AG04449 (cell line): ENCODE data around the gene PIPOX.

Source experiments
- CTCF ChIA-PET: fragments of 350-600 bp; formaldehyde crosslinking; extraction: SDS; loops from one replicate; lab custom pipeline; 2021; ENCODE audit warnings: antibody characterized with exemption; lab: Yijun Ruan, JAX
- POLR2A ChIA-PET: fragments of 400-600, 350-600 bp; formaldehyde crosslinking; extraction: SDS; loops from one replicate; lab custom pipeline; 2020; ENCODE audit warnings: antibody characterized with exemption, inconsistent platforms; lab: Yijun Ruan, JAX
- DNase-seq: peaks from one replicate; pipeline ENCODE4 v3.0.0-alpha.2; 2010; ENCODE audit warnings: low read depth, low spot score
- H3K4me3 ChIP-seq: 2 replicates; pipeline ENCODE4 v1.5.1; 2011; ENCODE audit warnings: low read depth, mild to moderate bottlenecking, control low read depth, low read length
- CTCF ChIP-seq: IDR thresholded peaks from one replicate; pipeline ENCODE4 v1.5.1; 2011; ENCODE audit warnings: mild to moderate bottlenecking, moderate library complexity, low read length, control low read depth, inconsistent platforms; ENCODE audit not compliant: insufficient read depth; ENCODE audit errors: missing control alignments

Gene PIPOX

GRCh38 chr17:29089601-29090044 lies 46.7 kb downstream of the PIPOX start:
- POLR2A ChIA-PET, result no interaction called here
- DNase-seq, result no peak
- CTCF ChIA-PET, result interaction anchor here (1.6 to 7.0 kb wide), 3 partner anchors 11 to 136 kb away, joined by 5 to 56 read pairs (median 6); no protein-coding TSS in a partner anchor
- no peak for TF ChIP-seq CTCF
- H3K4me3 ChIP-seq, result no peak overlapping the region

GRCh38 chr17:29090108-29090507 lies 47.2 kb downstream of the PIPOX start:
- no peak for DNase-seq
- ChIA-PET CTCF (interaction anchor here (0.7 to 7.0 kb wide), 4 partner anchors 11 to 137 kb away, joined by 3 to 56 read pairs (median 6); no protein-coding TSS in a partner anchor), POLR2A (no interaction called here)
- no peak overlapping the region for H3K4me3 ChIP-seq
- no peak for TF ChIP-seq CTCF

GRCh38 chr17:29090750-29091605 lies 48.0 kb downstream of the PIPOX start:
- POLR2A ChIA-PET, result no interaction called here
- no peak overlapping the region for H3K4me3 ChIP-seq
- no peak for DNase-seq
- no peak for TF ChIP-seq CTCF
- CTCF ChIA-PET, result interaction anchor here (0.7 to 7.0 kb wide), 6 partner anchors 8 to 138 kb away, joined by 3 to 56 read pairs (median 4); no protein-coding TSS in a partner anchor

- ChIA-PET POLR2A (no interaction called here), CTCF (interaction anchor here (0.8 to 7.0 kb wide), 4 partner anchors 9 to 138 kb away, joined by 3 to 56 read pairs (median 4); no protein-coding TSS in a partner anchor)
- no peak for DNase-seq
- H3K4me3 ChIP-seq, result no peak overlapping the region
- no peak for TF ChIP-seq CTCF
Measured at GRCh38 chr17:29091606-29092289, 48.8 kb downstream of the PIPOX start.

GRCh38 chr17:29093090-29093871 lies 50.3 kb downstream of the PIPOX start:
- H3K4me3 ChIP-seq, result no peak overlapping the region
- ChIA-PET CTCF (interaction anchor here (1.0 to 7.0 kb wide), 3 partner anchors 125 to 367 kb away, joined by 3 to 56 read pairs (median 4); partner anchors contain the start of gene TLCD1), POLR2A (interaction anchor here (0.5 kb wide), 1 partner anchor 14 kb away, joined by 5 read pairs; no protein-coding TSS in a partner anchor)
- no peak for TF ChIP-seq CTCF
- DNase-seq, result no peak
